GM21390 (cell line): ENCODE results near the gene STX1B.

Experiments
- ATAC-seq: cut with Tn5 transposase; IDR thresholded peaks from one replicate; pipeline ENCODE4 v1.9.1; 2021; ENCODE audit not compliant: unreplicated experiment

Gene STX1B

DNA sequence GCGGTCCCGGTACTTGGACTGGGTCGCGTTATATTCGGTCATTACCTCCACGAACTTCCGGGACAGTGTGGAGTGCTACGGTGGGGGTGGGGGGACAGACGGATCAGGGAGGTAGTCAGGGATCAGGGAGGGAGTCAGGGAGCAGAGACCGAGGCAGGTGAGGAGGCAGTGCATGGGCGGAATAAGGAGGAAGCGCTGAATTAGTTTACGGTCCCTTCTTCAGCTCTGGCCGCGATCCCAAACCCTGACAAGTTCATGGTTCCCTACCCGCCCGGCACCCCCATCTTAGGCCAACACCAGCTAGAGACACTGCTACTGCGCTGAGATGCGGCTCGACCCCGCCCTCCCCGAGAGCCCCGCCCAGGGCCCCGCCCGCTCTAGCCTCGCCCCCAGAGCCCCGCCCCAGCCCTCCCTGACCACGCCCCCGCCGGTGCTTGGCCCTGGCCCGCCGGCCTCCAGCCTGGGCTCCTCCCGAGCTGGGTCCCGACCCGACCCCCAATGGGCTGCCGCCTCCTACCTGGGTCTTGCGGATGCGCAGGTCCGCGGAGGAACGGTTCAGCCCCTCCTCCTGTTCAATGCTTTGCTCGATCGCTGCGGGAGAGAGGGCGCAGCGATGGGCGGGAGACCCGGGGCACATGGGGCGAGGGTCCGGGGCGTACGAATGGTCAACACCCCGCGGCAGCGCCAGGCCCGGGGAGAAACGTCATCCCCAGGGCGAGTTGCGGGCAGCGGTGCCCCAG lies 13.3 kb downstream of the STX1B start:
- peak; percentile 72 for ATAC-seq

DNA sequence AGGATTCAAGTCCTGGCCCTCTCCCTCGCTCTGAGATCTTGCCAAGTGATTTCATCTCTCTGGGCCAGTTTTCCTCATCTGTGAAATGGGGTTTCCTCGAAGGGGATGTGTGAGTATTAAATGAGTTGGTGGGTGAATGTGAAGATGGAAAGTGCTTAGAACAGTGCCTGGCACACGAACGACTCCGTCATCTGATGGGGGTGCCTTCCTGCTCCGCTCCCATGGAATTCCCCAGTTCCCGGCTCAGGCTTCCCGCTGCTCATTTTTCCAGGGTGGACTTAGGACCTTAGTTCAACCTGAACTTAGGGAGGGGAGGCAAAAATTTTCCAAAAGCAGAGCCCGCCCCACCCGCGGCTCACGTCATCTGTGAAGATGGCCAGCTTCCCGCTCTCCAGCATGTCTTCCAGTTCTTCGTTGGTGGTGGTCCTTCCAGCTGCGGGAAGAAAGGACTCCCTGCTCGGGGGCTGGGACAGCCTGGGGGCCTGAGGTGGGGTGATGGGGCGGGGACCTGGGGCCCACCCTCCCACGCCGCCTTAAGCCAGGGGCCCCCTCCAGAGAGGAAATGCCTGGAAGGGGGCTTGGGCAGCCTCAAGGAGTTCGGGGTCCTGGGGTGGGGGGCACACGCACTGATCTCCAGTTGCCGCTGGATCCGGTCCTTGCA lies 14.0 kb downstream of the STX1B start:
- ATAC-seq = no peak

DNA sequence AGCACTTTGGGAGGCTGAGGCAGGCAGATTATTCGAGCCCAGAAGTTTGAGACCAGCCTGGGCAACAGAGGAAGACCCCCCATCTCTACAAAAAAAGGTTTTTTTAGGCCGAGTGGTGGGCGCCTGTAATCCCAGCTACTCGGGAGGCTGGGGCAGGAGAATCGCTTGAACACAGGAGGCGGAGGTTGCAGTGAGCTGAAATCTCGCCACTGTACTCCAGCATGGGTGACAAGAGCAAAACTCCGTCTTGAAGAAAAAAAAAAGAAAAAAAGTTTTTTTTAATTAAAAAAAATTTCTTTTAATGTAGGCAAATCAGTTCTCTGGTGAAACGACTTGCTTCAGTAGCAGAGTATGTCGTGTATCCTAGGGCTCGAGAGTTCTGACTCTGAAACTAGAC lies 14.5 kb downstream of the STX1B start:
- ATAC-seq = no peak

DNA sequence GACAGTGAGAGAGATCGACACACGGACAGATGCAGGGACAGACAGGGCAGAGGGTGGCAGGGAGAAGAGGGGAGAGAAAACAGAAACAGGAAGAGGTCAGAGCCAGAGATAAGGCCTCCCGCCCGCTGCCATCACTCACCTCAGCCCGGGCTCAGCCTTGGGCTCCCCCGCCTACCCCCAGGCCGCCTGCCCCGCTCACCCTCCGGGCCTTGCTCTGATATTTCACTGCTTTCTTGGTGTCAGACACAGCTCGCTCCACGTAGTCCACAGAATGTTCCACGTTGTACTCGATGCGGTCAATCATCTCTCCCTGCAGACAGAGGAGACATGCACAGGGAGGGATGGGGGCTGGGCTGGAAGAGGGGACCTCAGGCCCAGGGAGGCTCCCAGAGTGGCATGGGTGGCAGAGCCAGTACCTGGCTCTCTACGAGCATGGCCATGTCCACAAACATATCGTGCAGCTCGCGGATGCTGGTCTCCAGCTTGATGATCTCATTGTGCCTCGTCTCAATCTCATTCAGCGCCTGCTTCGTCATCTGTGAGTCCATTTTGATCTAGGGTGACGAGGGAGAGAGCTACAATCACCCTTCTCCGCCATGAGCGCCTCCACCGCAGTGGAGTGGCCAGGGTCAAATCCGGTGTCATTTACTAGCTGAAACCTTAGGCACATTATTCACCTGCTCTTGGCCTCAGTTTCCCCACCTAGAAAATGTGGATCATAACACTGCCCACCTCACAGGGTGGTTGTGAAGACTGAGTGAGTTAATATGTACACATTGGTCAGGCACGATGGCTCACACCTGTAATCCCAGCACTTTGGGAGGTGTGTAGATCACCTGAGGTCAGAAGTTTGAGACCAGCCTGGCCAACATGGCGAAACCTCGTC lies 17.3 kb downstream of the STX1B start:
- no peak for ATAC-seq

DNA sequence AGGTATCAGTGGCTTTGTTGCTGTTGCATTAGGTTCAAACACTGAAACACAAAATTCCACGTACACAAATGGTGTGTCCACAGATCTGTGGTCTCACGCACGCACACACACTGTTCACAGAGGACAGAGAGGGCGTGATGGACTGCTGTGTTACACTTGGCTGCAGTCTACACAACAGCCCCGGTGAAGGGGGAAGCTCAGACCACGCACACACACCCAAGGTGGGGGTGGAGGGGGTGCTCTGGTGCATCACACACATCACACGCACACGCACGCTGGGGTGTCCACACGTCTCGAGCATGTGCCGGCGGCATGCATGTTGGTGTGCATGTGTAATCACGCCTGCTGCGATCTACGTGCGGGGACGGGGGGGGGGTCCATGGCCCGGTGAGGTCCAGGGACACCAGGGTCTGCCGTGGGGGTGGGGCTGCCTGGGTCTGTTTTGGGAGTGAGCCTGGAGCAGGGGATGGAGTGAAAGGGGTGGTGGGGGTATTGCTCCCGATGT lies 18.1 kb downstream of the STX1B start:
- ATAC-seq = no peak

DNA sequence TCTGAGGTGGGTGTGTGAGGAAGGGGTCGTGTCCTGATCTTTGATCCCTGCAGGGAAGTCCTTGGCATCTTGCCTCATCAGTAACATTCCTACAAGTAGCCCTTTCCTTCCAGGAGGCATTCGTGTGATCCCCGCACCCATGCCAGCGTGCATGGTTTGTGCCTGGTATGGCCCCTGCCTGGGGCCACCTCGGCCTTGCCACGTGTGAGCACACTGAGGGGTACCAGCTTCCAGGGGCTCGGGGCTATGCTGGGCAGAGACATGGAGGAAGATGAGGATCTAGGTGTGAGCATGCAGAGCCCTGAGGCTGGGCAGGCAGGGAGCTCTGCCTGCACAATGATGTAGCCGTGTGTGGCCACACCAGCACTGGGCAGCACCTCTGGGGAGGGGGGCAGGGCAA lies 19.4 kb downstream of the STX1B start:
- no peak for ATAC-seq

DNA sequence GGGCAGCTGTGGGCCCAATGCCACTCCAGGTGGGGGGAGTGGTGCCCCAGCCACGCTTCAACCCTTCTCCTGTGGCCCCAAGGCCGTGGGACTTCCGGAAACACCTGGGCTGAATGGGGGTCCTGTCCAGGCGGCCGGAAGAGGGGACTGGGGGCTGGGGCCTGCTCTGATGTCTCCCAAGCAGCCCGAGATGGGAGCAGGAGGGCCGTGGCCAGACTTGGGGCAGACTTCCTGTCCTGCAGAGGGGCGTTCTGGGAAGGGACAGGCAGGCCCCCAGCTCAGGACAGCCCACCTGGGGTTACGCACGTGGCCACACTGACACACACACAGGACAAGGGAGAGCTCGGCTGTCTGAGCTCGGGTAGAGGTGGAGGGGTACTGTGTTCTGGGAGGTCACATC lies 20.3 kb downstream of the STX1B start:
- ATAC-seq = no peak

DNA sequence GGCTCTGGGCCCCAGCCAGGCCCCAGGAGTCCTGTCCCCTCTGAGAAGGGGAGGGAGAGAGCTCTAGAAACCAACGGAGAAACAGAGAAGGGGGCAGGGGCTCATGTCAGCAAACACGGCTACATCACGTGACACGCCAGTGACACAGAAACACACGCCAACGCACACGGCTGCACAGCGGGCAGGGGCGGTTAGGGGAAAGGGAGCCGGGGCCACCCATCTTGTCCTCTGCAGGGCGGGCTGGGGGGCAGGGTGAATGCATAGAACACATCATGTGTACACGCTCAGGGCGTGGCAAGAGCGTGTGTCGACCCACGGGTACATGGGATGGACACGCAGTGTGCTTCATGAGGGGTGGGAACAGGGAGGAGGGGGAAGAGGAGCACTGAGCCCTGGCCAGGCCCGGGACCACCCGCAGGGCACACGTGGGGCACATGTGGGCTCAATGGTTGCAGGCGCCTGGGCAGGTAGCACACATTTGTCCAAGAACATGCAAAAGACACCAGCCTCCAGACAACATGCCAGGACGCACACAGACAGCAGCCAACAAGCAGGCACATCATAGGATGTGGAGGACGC lies 20.9 kb downstream of the STX1B start:
- ATAC-seq = no peak

DNA sequence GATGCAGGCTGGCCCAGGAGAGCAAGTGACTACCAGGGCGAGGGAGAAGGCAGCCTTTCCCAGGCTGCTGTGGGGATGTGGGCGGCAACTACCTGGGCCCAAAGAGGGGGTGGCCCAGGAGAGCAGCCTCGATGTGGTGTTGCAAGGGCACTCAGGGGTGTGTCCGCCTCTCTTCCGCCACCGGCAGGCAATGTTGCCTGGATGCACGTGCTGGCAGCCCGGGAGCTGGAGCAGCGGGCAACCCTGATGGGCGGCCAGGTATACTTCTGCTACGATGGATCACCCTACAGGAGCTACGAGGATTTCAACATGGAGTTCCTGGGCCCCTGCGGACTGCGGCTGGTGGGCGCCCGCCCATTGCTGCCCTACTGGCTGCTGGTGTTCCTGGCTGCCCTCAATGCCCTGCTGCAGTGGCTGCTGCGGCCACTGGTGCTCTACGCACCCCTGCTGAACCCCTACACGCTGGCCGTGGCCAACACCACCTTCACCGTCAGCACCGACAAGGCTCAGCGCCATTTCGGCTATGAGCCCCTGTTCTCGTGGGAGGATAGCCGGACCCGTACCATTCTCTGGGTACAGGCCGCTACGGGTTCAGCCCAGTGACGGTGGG lies 22.8 kb downstream of the STX1B start:
- ATAC-seq = no peak

DNA sequence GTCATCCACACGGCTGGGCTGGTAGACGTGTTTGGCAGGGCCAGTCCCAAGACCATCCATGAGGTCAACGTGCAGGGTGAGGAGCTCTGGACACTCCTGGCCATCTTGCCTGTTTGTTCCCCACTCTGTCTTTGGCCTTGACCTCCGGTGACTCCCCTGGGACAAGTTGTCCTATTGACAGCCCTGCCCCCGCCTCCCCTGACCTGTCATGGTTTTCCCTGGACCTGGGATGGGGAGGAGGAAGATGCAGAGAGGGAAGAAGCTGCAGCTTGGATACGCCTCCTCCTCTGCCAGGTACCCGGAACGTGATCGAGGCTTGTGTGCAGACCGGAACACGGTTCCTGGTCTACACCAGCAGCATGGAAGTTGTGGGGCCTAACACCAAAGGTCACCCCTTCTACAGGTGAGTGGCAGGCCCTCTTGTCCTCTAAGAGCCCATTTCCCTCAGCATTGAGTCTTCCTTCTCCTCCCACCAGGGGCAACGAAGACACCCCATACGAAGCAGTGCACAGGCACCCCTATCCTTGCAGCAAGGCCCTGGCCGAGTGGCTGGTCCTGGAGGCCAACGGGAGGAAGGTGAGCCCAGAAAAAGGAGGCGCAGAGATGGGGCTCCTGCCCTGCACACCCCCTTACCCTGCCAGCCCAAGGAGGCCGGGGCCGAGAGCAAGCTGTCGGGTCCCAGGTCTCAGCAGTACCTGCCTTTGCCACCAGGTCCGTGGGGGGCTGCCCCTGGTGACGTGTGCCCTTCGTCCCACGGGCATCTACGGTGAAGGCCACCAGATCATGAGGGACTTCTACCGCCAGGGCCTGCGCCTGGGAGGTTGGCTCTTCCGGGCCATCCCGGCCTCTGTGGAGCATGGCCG lies 24.1 kb downstream of the STX1B start:
- no peak for ATAC-seq

DNA sequence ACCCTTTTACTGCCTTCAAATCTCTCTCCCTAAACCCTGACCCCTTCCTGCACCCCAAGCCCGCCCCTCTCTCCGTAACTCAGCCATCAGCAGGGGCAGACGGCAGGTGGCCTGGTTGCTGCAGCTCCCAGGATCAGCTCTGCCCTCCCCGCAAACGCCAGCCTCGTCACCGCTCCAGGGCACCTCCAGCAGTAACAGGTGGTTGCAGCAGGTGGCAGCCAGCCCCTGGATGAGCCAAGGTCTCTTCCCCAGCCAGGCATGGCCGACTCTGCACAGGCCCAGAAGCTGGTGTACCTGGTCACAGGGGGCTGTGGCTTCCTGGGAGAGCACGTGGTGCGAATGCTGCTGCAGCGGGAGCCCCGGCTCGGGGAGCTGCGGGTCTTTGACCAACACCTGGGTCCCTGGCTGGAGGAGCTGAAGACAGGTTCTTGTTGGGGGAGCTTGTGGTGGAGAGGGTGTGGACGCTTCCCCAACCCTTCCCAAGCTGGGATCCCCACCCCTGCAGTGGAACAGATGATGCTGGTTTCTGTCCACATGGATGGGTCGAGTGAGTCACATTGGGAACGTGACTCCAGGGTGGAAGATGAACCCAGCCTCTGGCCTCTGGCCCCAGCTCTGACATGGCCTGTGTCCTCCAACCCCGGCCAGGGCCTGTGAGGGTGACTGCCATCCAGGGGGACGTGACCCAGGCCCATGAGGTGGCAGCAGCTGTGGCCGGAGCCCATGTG lies 24.9 kb downstream of the STX1B start:
- no peak for ATAC-seq

DNA sequence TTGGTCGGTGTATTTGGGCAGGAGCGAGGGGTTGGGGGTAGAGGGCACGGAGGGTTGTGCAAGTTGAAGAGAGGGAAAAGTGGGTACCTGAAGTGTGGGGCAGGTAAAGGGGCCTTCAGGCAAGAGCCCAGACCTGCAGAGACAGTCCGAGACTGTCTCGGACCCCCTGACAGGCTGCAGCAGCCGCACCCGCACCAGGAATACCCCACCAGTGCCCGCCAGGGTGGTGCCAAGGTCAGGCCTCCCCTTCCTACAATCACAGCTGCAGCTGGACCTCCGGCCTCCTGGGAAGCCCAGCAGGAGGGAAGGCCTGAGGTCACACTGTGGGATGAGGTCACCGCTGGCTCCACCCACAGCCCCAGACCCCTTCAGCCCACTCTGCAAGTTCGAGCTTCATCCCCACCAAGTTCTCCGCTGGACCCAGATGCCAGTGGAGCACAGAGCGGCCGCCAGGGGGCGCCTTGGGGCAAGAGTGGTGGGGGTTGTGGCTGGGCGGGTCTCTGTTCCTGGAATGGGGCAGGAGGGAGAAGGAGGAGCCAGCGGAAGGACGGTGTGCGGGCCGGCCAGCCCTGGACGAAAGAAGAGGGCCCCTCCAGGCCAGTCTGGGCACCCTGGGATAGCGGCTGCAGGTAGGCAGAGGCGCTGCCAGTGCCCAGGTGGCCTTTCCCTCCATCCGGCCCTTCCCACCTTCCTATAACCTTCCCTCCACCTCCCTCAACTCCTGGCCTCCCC lies 25.6 kb downstream of the STX1B start, which contains the start of gene HSD3B7:
Gene HSD3B7 (plus strand): TSS at position 539 of the 732 bp plus-strand sequence. CDS start 452 bp downstream, outside the sequence.
- ATAC-seq = no peak

DNA sequence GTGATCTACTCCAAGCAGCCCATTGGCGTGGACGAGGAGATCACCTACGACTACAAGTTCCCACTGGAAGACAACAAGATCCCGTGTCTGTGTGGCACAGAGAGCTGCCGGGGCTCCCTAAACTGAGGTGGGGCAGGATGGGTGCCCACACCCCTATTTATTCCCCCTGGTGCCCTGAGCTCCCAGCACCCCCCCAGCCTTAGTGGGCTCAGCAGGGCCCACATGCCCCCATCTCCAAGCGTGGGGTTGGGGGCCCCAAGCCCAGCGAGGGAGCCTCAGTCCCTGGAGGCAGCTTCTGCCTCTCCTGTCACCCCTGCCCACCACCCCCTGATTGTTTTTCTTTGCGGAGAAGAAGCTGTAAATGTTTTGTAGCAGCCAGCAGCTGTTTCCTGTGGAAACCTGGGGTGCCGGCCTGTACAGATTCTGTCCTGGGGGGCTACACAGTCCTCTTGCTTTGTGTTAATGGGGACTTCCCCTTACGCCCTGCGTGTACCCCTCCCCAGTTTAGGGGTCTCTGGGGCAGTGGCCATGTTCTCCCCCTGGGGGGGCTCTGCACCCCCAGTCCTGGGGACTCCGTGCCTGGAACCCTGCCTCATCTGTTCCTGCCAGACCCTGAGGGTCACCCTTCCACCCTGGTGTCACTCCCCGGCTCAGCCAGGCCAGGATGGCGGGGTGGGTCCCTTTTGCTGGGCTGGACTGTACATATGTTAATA lies 26.4 kb downstream of the STX1B start:
- no peak for ATAC-seq

DNA sequence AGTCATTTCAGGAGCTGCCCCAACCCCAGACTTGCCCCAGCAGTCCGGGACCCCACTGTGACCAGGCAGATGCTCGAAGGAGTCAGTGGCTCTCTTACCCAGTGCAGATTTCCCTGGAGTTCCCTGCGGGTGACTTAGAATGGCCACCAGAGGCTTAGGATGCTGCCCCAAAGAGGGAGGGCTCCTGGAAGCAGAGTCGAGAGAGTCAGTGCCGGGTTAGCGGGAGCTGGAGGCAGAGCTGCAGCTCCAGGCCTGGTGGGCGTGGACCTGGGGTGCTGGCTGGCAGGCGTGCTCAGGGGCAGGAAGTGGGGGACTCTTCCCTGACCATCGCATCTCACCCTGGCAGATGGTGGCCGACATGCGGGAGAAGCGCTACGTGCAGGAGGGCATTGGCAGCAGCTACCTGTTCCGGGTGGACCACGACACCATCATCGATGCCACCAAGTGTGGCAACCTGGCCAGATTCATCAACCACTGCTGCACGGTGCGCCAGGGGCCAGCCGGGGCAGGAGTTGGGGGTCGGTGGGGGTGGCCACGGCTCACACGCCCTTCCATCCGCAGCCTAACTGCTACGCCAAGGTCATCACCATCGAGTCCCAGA lies 27.0 kb downstream of the STX1B start:
- ATAC-seq = no peak

DNA sequence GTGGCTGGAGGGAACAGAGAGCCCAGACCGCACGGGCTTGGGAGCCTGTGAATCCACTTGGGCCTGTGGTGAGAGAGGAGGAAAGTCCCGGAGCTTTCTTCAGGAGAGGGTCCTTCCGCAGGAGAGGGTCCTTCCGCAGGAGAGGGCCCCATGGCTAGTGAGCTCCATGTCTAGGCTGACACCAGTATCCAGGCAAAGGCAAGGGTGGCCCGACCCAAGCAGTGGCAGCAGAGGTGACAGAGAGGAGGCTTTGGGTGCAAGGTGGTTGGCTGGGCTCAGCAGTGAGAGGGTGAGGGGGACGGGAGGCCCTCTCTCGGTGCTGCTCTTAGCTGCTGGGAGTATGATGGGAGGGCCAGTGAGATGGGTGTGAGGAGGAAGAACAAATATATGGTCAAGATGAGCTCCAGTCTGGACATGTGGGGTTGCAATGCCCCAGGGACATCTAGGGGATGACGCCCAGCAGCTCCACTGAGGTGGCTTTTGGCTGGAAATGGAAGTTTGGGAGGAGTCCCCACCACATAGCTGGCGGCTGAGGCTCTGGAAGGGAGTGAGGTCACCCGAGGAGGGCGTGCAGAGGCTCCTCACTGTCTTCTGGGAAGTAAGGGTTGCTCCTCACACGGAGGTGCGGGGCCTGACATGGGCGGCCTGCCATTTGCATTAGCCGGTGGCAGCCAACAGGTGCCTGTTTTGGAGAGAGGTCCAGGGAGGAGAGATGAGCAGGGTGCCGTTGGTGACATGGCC lies 27.7 kb downstream of the STX1B start:
- no peak for ATAC-seq

DNA sequence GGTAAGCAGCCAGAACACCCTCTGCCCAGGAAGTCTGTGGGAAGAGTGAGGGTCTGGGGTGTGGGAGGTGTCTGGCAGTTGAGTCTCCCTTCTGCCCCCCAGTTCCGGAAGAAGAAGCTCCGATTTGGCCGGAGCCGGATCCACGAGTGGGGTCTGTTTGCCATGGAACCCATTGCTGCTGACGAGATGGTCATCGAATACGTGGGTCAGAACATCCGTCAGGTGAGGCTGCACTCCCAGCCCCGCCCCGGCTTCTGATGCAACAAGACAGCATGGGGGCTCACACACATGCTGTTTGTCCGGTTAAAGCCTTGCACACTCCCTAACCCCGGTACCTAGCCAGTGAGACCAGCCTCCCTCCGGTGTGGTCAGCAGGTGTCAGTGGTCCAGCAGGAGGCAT lies 29.5 kb downstream of the STX1B start:
- ATAC-seq = no peak

DNA sequence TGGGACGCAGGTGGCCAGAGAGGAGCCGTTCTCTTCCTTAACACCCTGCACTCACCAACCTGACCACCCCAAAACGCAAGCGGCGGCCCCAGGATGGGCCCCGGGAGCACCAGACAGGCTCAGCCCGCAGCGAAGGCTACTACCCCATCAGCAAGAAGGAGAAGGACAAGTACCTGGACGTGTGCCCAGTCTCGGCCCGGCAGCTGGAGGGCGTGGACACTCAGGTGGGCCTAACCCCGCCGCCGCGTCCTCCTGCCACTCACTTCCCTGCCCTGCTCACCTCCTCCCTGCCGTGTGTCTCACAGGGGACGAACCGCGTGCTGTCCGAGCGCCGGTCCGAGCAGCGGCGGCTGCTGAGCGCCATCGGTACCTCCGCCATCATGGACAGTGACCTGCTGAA lies 30.0 kb downstream of the STX1B start:
- no peak for ATAC-seq
